Esophagus squamous epithelium (tissue), 5 donors: ENCODE data around the gene KCNQ1. TPM values are rescaled to one million over a fixed set of nuclear protein-coding genes. Genes with fewer than 3 reads are reported as not detected.

Source experiments
- DNase-seq: peaks from one replicate; lab custom pipeline; 2025; lab: John Stamatoyannopoulos, UW
- H3K27ac ChIP-seq, 4 donors: fragments of 200-600 bp; sonication (generic); one replicate each; pipeline ENCODE4 v1.5.1; 2016 to 2019; ENCODE audit warnings: mild to moderate bottlenecking in 1 of 4
- H3K27me3 ChIP-seq, 4 donors: fragments of 200-600 bp; sonication (generic); 1 replicate in 3 of 4; 2 replicates in 1 of 4; pipeline versions ENCODE4 v1.5.1 to v1.6.0; 2017 to 2021; ENCODE audit warnings: antibody characterized with exemption in 1 of 4
- H3K36me3 ChIP-seq, 3 donors: fragments of 200-600 bp; sonication (generic); one replicate each; pipeline ENCODE4 v1.5.1; 2016 to 2019
- H3K4me1 ChIP-seq, 3 donors: fragments of 200-600 bp; sonication (generic); one replicate each; pipeline ENCODE4 v1.5.1; 2017 to 2019
- H3K4me3 ChIP-seq, 4 donors: fragments of 200-600 bp; sonication (generic); 1 replicate in 3 of 4; 2 replicates in 1 of 4; pipeline ENCODE4 v1.5.1; 2016 to 2019; ENCODE audit warnings: mild to moderate bottlenecking in 2 of 4, moderate library complexity in 1 of 4
- H3K9me3 ChIP-seq, 3 donors: fragments of 200-600 bp; sonication (generic); one replicate each; pipeline ENCODE4 v1.5.1; 2016 to 2019
- POLR2A ChIP-seq, 4 donors: fragments of 450-650 bp; IDR thresholded peaks; one replicate each; pipeline ENCODE4 v1.6.1; 2017; ENCODE audit warnings: antibody characterized with exemption in 4 of 4, mild to moderate bottlenecking in 4 of 4, moderate library complexity in 3 of 4
- WGBS, 2 donors: methylation state at CpG; one replicate each; pipeline ENCODE4 v1.1.5; 2018; 5-methylcytosine and 5-hydroxymethylcytosine counted together
- intact Hi-C: fragments of 100-400 bp; cut with DNase I; formaldehyde crosslinking; loops from one replicate; pipeline ENCODE4 v1.15.0; 2022
- total RNA-seq, 4 donors: library from RNA; depleted of rRNA; stranded (reverse); fragments of >200 nt; gene quantifications; one replicate each; pipeline ENCODE4 v1.1.0, GENCODE V29; 2016
- TF ChIP-seq, protein P1 (sequence below), 6 experiments: fragments of 450-650 bp in 4 of 6; fragments of 200-600 bp in 2 of 6; sonication (generic) in 2 of 6; IDR thresholded peaks; one replicate each; pipeline ENCODE4 v1.5.1; 2016 to 2019; ENCODE audit warnings: antibody characterized with exemption in 6 of 6, mild to moderate bottlenecking in 4 of 6, moderate library complexity in 4 of 6
- donor health status: DM: yes; HTN: yes; CAD: no.

The KCNQ1 gene
- total RNA-seq, 4 donors from 2014 or later, result 0.61 to 3.1 (median 0.72) TPM

DNA sequence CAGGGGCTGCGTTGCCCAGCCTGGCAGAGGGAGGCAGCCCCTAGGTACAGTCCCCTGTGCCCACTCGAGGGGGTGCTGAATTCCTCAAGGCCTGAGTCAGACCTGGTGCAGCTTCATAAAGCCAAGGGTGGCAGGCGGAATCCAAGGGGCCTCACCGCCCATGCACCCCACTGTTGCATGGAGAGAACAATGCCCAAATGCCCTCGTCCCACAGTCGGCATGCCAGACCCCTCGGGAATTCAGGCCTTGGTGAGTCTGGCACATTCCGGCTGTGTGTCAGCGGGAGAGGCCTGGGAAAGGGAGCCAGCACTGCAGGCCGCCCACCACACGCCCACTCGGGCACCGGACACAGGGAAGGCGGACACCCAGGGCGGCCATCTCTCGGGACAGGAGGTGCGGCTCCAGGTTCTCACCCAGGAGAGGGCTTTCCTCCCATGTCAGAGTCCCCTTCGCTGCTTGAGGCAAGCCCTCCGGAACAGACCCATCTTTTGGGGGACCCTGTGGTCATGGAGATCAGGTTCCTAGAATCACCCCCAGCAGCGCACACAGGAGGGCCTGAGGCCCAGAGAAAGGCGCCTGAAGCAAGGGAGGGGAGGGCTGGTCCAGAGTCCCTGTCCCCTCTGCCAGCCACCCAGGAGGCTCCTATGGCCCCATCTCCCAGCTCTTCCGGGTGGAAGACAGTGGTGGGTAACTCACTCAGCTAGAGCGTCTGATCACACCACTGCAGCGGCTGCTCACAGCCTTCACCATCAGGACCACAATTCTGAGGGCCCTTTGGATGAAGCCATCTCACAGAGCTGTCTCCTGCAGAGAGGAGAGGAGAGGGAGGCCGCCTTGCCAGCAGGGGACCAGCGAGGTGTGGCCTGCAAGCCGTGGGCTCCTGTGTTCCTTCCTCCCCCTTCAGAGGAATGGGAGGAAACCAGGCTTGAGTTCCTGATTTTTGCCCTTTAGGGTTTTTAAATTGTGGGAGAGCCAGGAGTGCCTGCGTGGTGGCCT, 286.6 kb downstream of the KCNQ1 start:
- DNase-seq, result no peak
- no peak overlapping the region for H3K4me3 ChIP-seq
- H3K36me3 ChIP-seq, result no peaks in the 10 kb centered on the region
- H3K9me3 ChIP-seq, result no peaks in the 10 kb centered on the region
- no peaks in the 10 kb centered on the region for H3K27me3 ChIP-seq
- no peaks in the 10 kb centered on the region for H3K4me1 ChIP-seq
- H3K27ac ChIP-seq, result no peak overlapping the region
- intact Hi-C loops, result no loop called here
- TF ChIP-seq, protein P1, sequence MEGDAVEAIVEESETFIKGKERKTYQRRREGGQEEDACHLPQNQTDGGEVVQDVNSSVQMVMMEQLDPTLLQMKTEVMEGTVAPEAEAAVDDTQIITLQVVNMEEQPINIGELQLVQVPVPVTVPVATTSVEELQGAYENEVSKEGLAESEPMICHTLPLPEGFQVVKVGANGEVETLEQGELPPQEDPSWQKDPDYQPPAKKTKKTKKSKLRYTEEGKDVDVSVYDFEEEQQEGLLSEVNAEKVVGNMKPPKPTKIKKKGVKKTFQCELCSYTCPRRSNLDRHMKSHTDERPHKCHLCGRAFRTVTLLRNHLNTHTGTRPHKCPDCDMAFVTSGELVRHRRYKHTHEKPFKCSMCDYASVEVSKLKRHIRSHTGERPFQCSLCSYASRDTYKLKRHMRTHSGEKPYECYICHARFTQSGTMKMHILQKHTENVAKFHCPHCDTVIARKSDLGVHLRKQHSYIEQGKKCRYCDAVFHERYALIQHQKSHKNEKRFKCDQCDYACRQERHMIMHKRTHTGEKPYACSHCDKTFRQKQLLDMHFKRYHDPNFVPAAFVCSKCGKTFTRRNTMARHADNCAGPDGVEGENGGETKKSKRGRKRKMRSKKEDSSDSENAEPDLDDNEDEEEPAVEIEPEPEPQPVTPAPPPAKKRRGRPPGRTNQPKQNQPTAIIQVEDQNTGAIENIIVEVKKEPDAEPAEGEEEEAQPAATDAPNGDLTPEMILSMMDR (IDR thresholded peaks at IDR 0.05), result no peak
- TF ChIP-seq POLR2A (IDR thresholded peaks at IDR 0.05), result no peak
- 67 to 80% methylated on average over 4 to 11 of the region's 28 CpGs for WGBS, 2 donors

DNA sequence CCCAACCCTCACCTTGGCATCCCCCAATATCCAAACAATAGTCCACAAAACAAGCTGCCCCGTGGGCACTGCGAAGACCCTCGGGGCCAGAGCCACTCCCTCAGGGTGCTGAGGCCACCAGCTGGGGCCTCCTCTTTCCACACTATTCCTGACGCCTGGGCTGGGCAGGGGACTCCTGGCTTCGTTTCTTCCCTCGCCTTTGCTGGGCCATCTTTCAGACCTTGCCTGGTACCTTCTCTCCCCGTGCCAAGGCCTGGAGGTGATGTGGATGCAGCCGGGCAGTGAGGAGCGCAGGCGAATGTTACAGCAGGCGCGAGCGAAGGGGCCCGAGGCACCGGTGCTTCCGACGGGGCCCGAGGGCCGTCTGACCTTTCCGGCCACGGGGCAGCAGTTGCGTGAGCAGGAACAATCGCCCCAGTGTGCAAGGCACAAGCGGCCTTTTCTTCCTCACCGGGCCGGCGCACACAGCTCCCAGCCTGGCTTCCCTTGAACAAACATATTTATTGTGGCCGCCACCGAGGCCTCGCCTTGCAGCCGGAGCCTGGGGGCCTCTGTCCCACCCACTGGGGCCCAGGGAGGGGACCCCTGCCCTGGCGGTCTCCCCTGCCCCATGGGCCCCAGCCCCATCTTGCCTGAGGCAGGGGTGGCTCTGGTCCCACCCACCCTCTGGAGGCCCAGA, 287.6 kb downstream of the KCNQ1 start:
- TF ChIP-seq, protein P1 (IDR thresholded peaks at IDR 0.05), result no peak
- TF ChIP-seq POLR2A (IDR thresholded peaks at IDR 0.05), result no peak
- DNase-seq, result no peak
- WGBS, 2 donors, result 80% methylated on average over 1 of the region's 32 CpGs
- H3K27me3 ChIP-seq, result no peaks in the 10 kb centered on the region
- H3K27ac ChIP-seq, result no peak overlapping the region
- intact Hi-C loops, result no loop called here
- no peaks in the 10 kb centered on the region for H3K9me3 ChIP-seq
- H3K4me1 ChIP-seq, result no peaks in the 10 kb centered on the region
- H3K36me3 ChIP-seq, result no peaks in the 10 kb centered on the region
- H3K4me3 ChIP-seq, result no peak overlapping the region

DNA sequence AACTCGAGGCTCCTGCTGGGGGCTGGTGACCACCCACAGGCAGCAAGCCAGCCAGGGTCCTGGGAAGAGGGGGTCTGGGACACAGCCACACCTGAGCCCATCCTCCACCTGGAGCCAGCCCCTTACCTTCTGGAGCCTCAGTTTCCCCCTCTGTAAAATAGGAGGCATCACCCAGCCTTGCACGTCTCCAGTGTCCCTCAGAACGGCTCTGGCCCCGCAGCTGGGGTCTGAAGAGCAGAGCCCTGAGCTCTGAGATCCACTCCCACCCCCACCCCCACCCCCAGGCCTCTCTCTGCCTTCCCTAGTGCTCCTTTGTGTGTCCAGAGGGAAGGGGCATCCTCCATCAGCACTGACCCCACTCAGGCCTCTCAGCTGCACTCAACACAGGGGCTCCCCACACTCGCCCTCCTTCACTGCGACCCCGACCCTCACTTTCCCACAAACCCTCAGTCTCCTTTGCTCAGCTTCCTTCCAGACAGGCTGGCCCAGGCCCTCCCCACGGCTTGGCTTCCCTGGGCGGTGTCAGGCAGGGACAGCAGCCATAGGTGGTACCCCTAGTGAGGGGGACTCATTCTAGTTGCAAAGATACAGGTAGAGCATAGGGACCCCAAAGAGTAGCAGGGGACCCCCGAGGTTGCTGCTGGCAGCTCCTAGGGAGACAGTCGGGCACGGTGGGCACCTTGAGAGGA, 288.3 kb downstream of the KCNQ1 start:
- WGBS, 2 donors, result 70 to 83% methylated on average over 5 to 6 of the region's 12 CpGs
- Histone ChIP-seq H3K36me3 (no peaks in the 10 kb centered on the region), H3K9me3 (no peaks in the 10 kb centered on the region), H3K4me1 (no peaks in the 10 kb centered on the region), H3K27ac (no peak overlapping the region), H3K4me3 (no peak overlapping the region), H3K27me3 (no peaks in the 10 kb centered on the region)
- intact Hi-C loops, result no loop called here
- DNase-seq, result no peak
- TF ChIP-seq, protein P1 (IDR thresholded peaks at IDR 0.05), result no peak
- TF ChIP-seq POLR2A (IDR thresholded peaks at IDR 0.05), result no peak

- Histone ChIP-seq H3K27me3 (no peaks in the 10 kb centered on the region), H3K36me3 (no peaks in the 10 kb centered on the region), H3K4me3 (no peak overlapping the region), H3K4me1 (no peaks in the 10 kb centered on the region), H3K9me3 (no peaks in the 10 kb centered on the region), H3K27ac (no peak overlapping the region)
- intact Hi-C loops, result no loop called here
- TF ChIP-seq, protein P1 (IDR thresholded peaks at IDR 0.05), result no peak
- 72 to 78% methylated on average over 12 to 14 of the region's 32 CpGs for WGBS, 2 donors
- DNase-seq, result no peak
Measured at GRCh38 chr11:2734181-2735052, 289.6 kb downstream of the KCNQ1 start.
